Measurements from ENCODE around the gene MARF1.
"Not testable (repeated sequence)": the region's sequence is repeated elsewhere in the genome, so short reads cannot be mapped to it uniquely, and the experiment has no call there.

MARF1 gene

GRCh38 chr16:15573274-15573895, 69.6 kb downstream of the MARF1 start:
- in situ Hi-C loops (cut with MboI; ENCODE audit: low sequenced_read_pairs): no loop called here

GRCh38 chr16:15572329-15573001, 70.5 kb downstream of the MARF1 start:
- in situ Hi-C loops (cut with MboI; ENCODE audit: low sequenced_read_pairs): no loop called here

GRCh38 chr16:15571557-15571956, 71.4 kb downstream of the MARF1 start:
- in situ Hi-C loops (cut with MboI; ENCODE audit: low sequenced_read_pairs): no loop called here

- in situ Hi-C loops (cut with MboI; ENCODE audit: low sequenced_read_pairs): not testable (repeated sequence)
These were observed 72.3 kb downstream of the MARF1 start for GRCh38 chr16:15570666-15571065.

- in situ Hi-C loops (cut with MboI; ENCODE audit: low sequenced_read_pairs): no loop called here
These were observed 75.1 kb downstream of the MARF1 start for GRCh38 chr16:15567823-15568222.

- in situ Hi-C loops (cut with MboI; ENCODE audit: low sequenced_read_pairs): no loop called here
These were observed 76.9 kb downstream of the MARF1 start for GRCh38 chr16:15566095-15566494.

GRCh38 chr16:15564604-15565339, 78.2 kb downstream of the MARF1 start:
- in situ Hi-C loops (cut with MboI; ENCODE audit: low sequenced_read_pairs): no loop called here

- in situ Hi-C loops (cut with MboI; ENCODE audit: low sequenced_read_pairs): no loop called here
These were observed 83.8 kb downstream of the MARF1 start for GRCh38 chr16:15559176-15559575.

GRCh38 chr16:15557258-15557657, 85.7 kb downstream of the MARF1 start:
- in situ Hi-C loops (cut with MboI; ENCODE audit: low sequenced_read_pairs): no loop called here

- in situ Hi-C loops (cut with MboI; ENCODE audit: low sequenced_read_pairs): no loop called here
These were observed 86.8 kb downstream of the MARF1 start for GRCh38 chr16:15556130-15556529.

GRCh38 chr16:15553313-15554088, 89.5 kb downstream of the MARF1 start:
- in situ Hi-C loops (cut with MboI; ENCODE audit: low sequenced_read_pairs): no loop called here

- in situ Hi-C loops (cut with MboI; ENCODE audit: low sequenced_read_pairs): no loop called here
These were observed 90.4 kb downstream of the MARF1 start for GRCh38 chr16:15552507-15552906.

GRCh38 chr16:15548482-15548891, 94.5 kb downstream of the MARF1 start:
- in situ Hi-C loops (cut with MboI; ENCODE audit: low sequenced_read_pairs): no loop called here

- in situ Hi-C loops (cut with MboI; ENCODE audit: low sequenced_read_pairs): no loop called here
These were observed 95.2 kb downstream of the MARF1 start for GRCh38 chr16:15547768-15548096.

- in situ Hi-C loops (cut with MboI; ENCODE audit: low sequenced_read_pairs): not testable (repeated sequence)
These were observed 95.7 kb downstream of the MARF1 start for GRCh38 chr16:15547072-15547767.

GRCh38 chr16:15545544-15545943, 97.4 kb downstream of the MARF1 start:
- in situ Hi-C loops (cut with MboI; ENCODE audit: low sequenced_read_pairs): no loop called here

GRCh38 chr16:15544405-15544804, 98.5 kb downstream of the MARF1 start:
- in situ Hi-C loops (cut with MboI; ENCODE audit: low sequenced_read_pairs): no loop called here
